Measurements from ENCODE around the gene EXOSC1. TPM values are rescaled to one million over a fixed set of nuclear protein-coding genes. Genes with fewer than 3 reads are reported as not detected.
A peak's percentile ranks its signal among the peaks of the same experiment; 100 is the strongest.
"Not testable (repeated sequence)": the region's sequence is repeated elsewhere in the genome, so short reads cannot be mapped to it uniquely, and the experiment has no call there.

EXOSC1 gene
- total RNA-seq = 57.9 and 59.8 TPM in 2 replicates

GRCh38 chr10:97445722-97446639 lies at the start of gene EXOSC1, which contains the start of gene ZDHHC16:
Gene EXOSC1, minus strand, starts transcription at chr10:97446006. Its CDS starts 21 bp downstream, at chr10:97445985.
Gene ZDHHC16, plus strand, starts transcription at chr10:97446175. Its CDS starts 5,501 bp downstream, at chr10:97451676.
- H3K27me3 Mint-ChIP-seq = no peaks in the 10 kb centered on the region
- DNase-seq = peak; percentile 98
- H3K36me3 Mint-ChIP-seq (ENCODE audit: low read depth) = peaks cover 33% of the 10 kb centered on the region
- H3K27ac Mint-ChIP-seq = peak within 1 kb of the TSS; percentile 70
- H3K4me3 Mint-ChIP-seq = peak within 1 kb of the TSS; percentile 95
- intact Hi-C loops (cut with micrococcal nuclease) = loop anchor here (1.0 kb wide), 4 partner anchors 11 to 52 kb away; partner anchors contain the start of genes MMS19, RRP12 and UBTD1
- H3K9me3 Mint-ChIP-seq = no peaks in the 10 kb centered on the region
- peaks cover 47% of the 10 kb centered on the region for H3K4me1 Mint-ChIP-seq

- peaks cover 41% of the 10 kb centered on the region for H3K4me1 Mint-ChIP-seq
Observed at GRCh38 chr10:97494863-97495506, 49.2 kb upstream of the EXOSC1 start.

GRCh38 chr10:97494151-97494550 lies 48.3 kb upstream of the EXOSC1 start:
- DNase-seq = no peak
- peaks cover 42% of the 10 kb centered on the region for H3K4me1 Mint-ChIP-seq
- H3K27me3 Mint-ChIP-seq = no peaks in the 10 kb centered on the region
- H3K4me3 Mint-ChIP-seq = no peak overlapping the region
- H3K36me3 Mint-ChIP-seq (ENCODE audit: low read depth) = peaks cover 29% of the 10 kb centered on the region
- no peaks in the 10 kb centered on the region for H3K9me3 Mint-ChIP-seq
- intact Hi-C loops (cut with micrococcal nuclease) = loop anchor here (10.0 kb wide), 1 partner anchor 659 kb away; the partner anchor contains the start of gene LCOR
- H3K27ac Mint-ChIP-seq = no peak overlapping the region

More at GRCh38 chr10:97494863-97495506, 49.2 kb upstream of the EXOSC1 start:
- H3K27ac Mint-ChIP-seq = peak overlapping the region; percentile 64
- peaks cover 29% of the 10 kb centered on the region for H3K36me3 Mint-ChIP-seq (ENCODE audit: low read depth)
- no peaks in the 10 kb centered on the region for H3K9me3 Mint-ChIP-seq
- intact Hi-C loops (cut with micrococcal nuclease) = loop anchor here (5.0 to 10.0 kb wide), 2 partner anchors 178 to 660 kb away; partner anchors contain the start of genes FRAT1 and LCOR
- peaks cover 4% of the 10 kb centered on the region for H3K27me3 Mint-ChIP-seq
- H3K4me3 Mint-ChIP-seq = peak overlapping the region; percentile 59
- peak; percentile 63 for DNase-seq

GRCh38 chr10:97490592-97490991 lies 44.8 kb upstream of the EXOSC1 start:
- H3K4me3 Mint-ChIP-seq = no peak overlapping the region
- peaks cover 32% of the 10 kb centered on the region for H3K36me3 Mint-ChIP-seq (ENCODE audit: low read depth)
- no peaks in the 10 kb centered on the region for H3K27me3 Mint-ChIP-seq
- intact Hi-C loops (cut with micrococcal nuclease) = loop anchor here (10.0 kb wide), 1 partner anchor 656 kb away; the partner anchor contains the start of gene LCOR
- DNase-seq = no peak
- peaks cover 35% of the 10 kb centered on the region for H3K4me1 Mint-ChIP-seq
- peak overlapping the region; percentile 12 for H3K27ac Mint-ChIP-seq
- H3K9me3 Mint-ChIP-seq = no peaks in the 10 kb centered on the region

- intact Hi-C loops (cut with micrococcal nuclease) = no loop called here
- no peak for DNase-seq
- H3K4me1 Mint-ChIP-seq = peaks cover 20% of the 10 kb centered on the region
- H3K36me3 Mint-ChIP-seq (ENCODE audit: low read depth) = peaks cover 33% of the 10 kb centered on the region
- H3K9me3 Mint-ChIP-seq = no peaks in the 10 kb centered on the region
- no peak overlapping the region for H3K27ac Mint-ChIP-seq
- H3K27me3 Mint-ChIP-seq = no peaks in the 10 kb centered on the region
- H3K4me3 Mint-ChIP-seq = no peak overlapping the region
Observed at GRCh38 chr10:97485647-97486281, 40.0 kb upstream of the EXOSC1 start.

GRCh38 chr10:97483921-97484320 lies 38.1 kb upstream of the EXOSC1 start:
- Mint-ChIP-seq H3K36me3 (ENCODE audit: low read depth) (peaks cover 44% of the 10 kb centered on the region), H3K4me3 (no peak overlapping the region), H3K27me3 (no peaks in the 10 kb centered on the region), H3K4me1 (peaks cover 10% of the 10 kb centered on the region), H3K9me3 (no peaks in the 10 kb centered on the region), H3K27ac (no peak overlapping the region)
- intact Hi-C loops (cut with micrococcal nuclease) = no loop called here
- no peak for DNase-seq

- no peaks in the 10 kb centered on the region for H3K27me3 Mint-ChIP-seq
- DNase-seq = no peak
- no peak overlapping the region for H3K4me3 Mint-ChIP-seq
Observed at GRCh38 chr10:97483506-97483905, 37.7 kb upstream of the EXOSC1 start.

GRCh38 chr10:97482381-97482780 lies 36.6 kb upstream of the EXOSC1 start:
- Mint-ChIP-seq H3K9me3 (no peaks in the 10 kb centered on the region), H3K27ac (no peak overlapping the region), H3K4me1 (peaks cover 7% of the 10 kb centered on the region), H3K4me3 (no peak overlapping the region), H3K27me3 (no peaks in the 10 kb centered on the region), H3K36me3 (ENCODE audit: low read depth) (peaks cover 52% of the 10 kb centered on the region)
- DNase-seq = no peak
- intact Hi-C loops (cut with micrococcal nuclease) = no loop called here

More at GRCh38 chr10:97483506-97483905, 37.7 kb upstream of the EXOSC1 start:
- intact Hi-C loops (cut with micrococcal nuclease) = no loop called here
- Mint-ChIP-seq H3K36me3 (ENCODE audit: low read depth) (peaks cover 43% of the 10 kb centered on the region), H3K9me3 (no peaks in the 10 kb centered on the region), H3K27ac (no peak overlapping the region), H3K4me1 (peaks cover 8% of the 10 kb centered on the region)

- Mint-ChIP-seq H3K27ac (no peak overlapping the region), H3K4me3 (no peak overlapping the region), H3K36me3 (ENCODE audit: low read depth) (peaks cover 59% of the 10 kb centered on the region), H3K4me1 (peaks cover 4% of the 10 kb centered on the region), H3K27me3 (no peaks in the 10 kb centered on the region), H3K9me3 (no peaks in the 10 kb centered on the region)
- intact Hi-C loops (cut with micrococcal nuclease) = no loop called here
- no peak for DNase-seq
Observed at GRCh38 chr10:97481071-97481470, 35.3 kb upstream of the EXOSC1 start.

GRCh38 chr10:97479939-97480338 lies 34.1 kb upstream of the EXOSC1 start:
- H3K9me3 Mint-ChIP-seq = no peaks in the 10 kb centered on the region
- no peak for DNase-seq
- intact Hi-C loops (cut with micrococcal nuclease) = no loop called here
- peaks cover 60% of the 10 kb centered on the region for H3K36me3 Mint-ChIP-seq (ENCODE audit: low read depth)
- no peak overlapping the region for H3K4me3 Mint-ChIP-seq
- H3K4me1 Mint-ChIP-seq = peaks cover 8% of the 10 kb centered on the region
- no peaks in the 10 kb centered on the region for H3K27me3 Mint-ChIP-seq
- no peak overlapping the region for H3K27ac Mint-ChIP-seq

GRCh38 chr10:97479410-97479809 lies 33.6 kb upstream of the EXOSC1 start:
- H3K9me3 Mint-ChIP-seq; intact Hi-C loops (cut with micrococcal nuclease); H3K4me3 Mint-ChIP-seq; H3K27ac Mint-ChIP-seq; DNase-seq; H3K27me3 Mint-ChIP-seq; H3K4me1 Mint-ChIP-seq: not testable (repeated sequence)
- peaks cover 64% of the 10 kb centered on the region for H3K36me3 Mint-ChIP-seq (ENCODE audit: low read depth)

GRCh38 chr10:97475936-97476594 lies 30.3 kb upstream of the EXOSC1 start:
- H3K27ac Mint-ChIP-seq = peak overlapping the region; percentile 9
- intact Hi-C loops (cut with micrococcal nuclease) = no loop called here

GRCh38 chr10:97474918-97475317 lies 29.1 kb upstream of the EXOSC1 start:
- intact Hi-C loops (cut with micrococcal nuclease) = no loop called here
- Mint-ChIP-seq H3K4me1 (peaks cover 4% of the 10 kb centered on the region), H3K27ac (no peak overlapping the region), H3K9me3 (no peaks in the 10 kb centered on the region), H3K36me3 (ENCODE audit: low read depth) (peaks cover 64% of the 10 kb centered on the region), H3K4me3 (no peak overlapping the region), H3K27me3 (no peaks in the 10 kb centered on the region)
- DNase-seq = no peak

More at GRCh38 chr10:97475936-97476594, 30.3 kb upstream of the EXOSC1 start:
- no peaks in the 10 kb centered on the region for H3K27me3 Mint-ChIP-seq
- H3K4me1 Mint-ChIP-seq = peaks cover 4% of the 10 kb centered on the region
- DNase-seq = no peak
- peaks cover 65% of the 10 kb centered on the region for H3K36me3 Mint-ChIP-seq (ENCODE audit: low read depth)
- no peak overlapping the region for H3K4me3 Mint-ChIP-seq
- no peaks in the 10 kb centered on the region for H3K9me3 Mint-ChIP-seq

Measured in activated CD4-positive, alpha-beta T cell treated with anti-CD3 and anti-CD28 coated beads, Interleukin-2, amount 10 ng/mL, durations not matched to agents 24 days and 14 days (primary cell).